ENCODE measurements around the gene EHBP1L1.

EHBP1L1 gene

DNA sequence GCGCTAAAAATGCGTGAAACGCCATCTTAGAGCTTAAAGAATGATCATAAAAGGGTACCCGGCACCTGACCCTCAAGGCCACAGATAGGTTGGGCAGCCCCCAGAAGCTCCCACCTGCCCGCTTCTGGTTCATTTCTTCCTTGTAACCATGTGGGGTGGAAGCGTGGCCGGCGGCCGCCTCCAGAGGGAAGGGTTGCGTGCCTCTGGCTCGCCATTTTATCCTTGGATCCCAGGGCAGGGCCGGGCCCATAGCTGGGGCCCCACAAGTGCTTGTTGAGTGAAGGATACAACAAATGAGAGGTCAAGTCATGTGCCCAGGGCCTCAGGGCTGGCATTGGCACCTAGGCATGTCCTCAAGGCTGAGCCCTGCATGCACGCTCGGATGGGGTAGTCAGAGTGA lies 45.6 kb downstream of the EHBP1L1 start:
- Histone ChIP-seq H3K36me3 (ENCODE audit: insufficient read depth, low read length) (peaks cover 8% of the 10 kb centered on the region; the same call in 1 of the 2 replicates), H3K4me3 (ENCODE audit: low read depth, low read length) (no peak overlapping the region), H3K79me2 (ENCODE audit: control insufficient read depth, insufficient read depth, low read length, unreplicated experiment) (peaks cover 35% of the 10 kb centered on the region), H2AFZ (ENCODE audit: low read length, unreplicated experiment) (no peak overlapping the region), H3K27ac (ENCODE audit: low read depth, low read length) (no peak overlapping the region), H3K27me3 (ENCODE audit: insufficient read depth, low read length) (no peaks in the 10 kb centered on the region), H3K4me1 (ENCODE audit: control insufficient read depth, insufficient read depth, low read length, unreplicated experiment) (peaks cover 14% of the 10 kb centered on the region)

DNA sequence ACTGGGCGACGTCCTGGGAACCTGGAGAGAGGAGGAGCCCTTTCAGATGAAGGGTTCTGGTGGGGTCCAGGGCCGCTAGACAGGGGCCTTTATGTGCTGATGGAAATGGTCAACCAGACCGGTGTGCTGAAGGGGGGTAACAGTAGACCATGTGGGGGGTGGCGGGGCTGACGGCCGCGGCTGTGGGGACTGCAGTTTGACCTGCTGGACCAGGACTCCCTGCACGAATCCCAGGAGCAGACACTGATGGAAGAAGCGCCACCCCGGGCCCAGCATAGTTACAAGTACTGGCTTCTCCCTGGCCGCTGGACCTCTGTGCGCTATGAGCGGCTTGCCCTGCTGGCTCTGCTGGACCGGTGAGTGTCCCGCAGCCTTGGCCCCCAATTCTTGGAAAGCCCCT lies 46.2 kb downstream of the EHBP1L1 start:
- H3K27me3 ChIP-seq (ENCODE audit: insufficient read depth, low read length), result no peaks in the 10 kb centered on the region
- no peak overlapping the region for H3K4me3 ChIP-seq (ENCODE audit: low read depth, low read length)
- H3K79me2 ChIP-seq (ENCODE audit: control insufficient read depth, insufficient read depth, low read length, unreplicated experiment), result peaks cover 30% of the 10 kb centered on the region
- no peak overlapping the region for H3K27ac ChIP-seq (ENCODE audit: low read depth, low read length)
- H3K36me3 ChIP-seq (ENCODE audit: insufficient read depth, low read length), result peaks cover 8% of the 10 kb centered on the region; the same call in 1 of the 2 replicates
- no peak overlapping the region for H2AFZ ChIP-seq (ENCODE audit: low read length, unreplicated experiment)
- peaks cover 8% of the 10 kb centered on the region for H3K4me1 ChIP-seq (ENCODE audit: control insufficient read depth, insufficient read depth, low read length, unreplicated experiment)

DNA sequence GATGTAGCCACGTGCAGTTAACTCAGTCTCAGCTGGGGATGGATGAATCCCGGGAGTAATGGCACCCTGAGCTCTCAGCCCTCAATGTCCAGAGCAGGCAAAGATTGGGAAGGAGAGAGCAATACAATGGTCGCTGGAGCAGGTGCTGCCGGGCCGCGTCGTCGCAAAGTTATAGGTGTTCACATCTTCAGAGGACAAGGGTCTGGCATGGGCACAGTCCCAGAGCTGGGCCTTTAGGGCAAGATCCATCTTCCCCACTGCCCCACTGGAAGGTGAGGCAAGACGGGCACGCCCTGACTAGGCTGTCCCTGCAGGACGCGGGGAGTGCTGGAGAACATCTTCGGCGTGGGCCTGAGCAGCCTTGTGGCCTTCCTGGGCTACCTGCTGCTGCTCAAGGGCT lies 47.3 kb downstream of the EHBP1L1 start:
- Histone ChIP-seq H2AFZ (ENCODE audit: low read length, unreplicated experiment) (no peak overlapping the region), H3K4me3 (ENCODE audit: low read depth, low read length) (no peak overlapping the region), H3K36me3 (ENCODE audit: insufficient read depth, low read length) (peaks cover 8% of the 10 kb centered on the region; the same call in 1 of the 2 replicates), H3K79me2 (ENCODE audit: control insufficient read depth, insufficient read depth, low read length, unreplicated experiment) (peaks cover 18% of the 10 kb centered on the region), H3K27me3 (ENCODE audit: insufficient read depth, low read length) (no peaks in the 10 kb centered on the region), H3K4me1 (ENCODE audit: control insufficient read depth, insufficient read depth, low read length, unreplicated experiment) (no peaks in the 10 kb centered on the region), H3K27ac (ENCODE audit: low read depth, low read length) (no peak overlapping the region)

DNA sequence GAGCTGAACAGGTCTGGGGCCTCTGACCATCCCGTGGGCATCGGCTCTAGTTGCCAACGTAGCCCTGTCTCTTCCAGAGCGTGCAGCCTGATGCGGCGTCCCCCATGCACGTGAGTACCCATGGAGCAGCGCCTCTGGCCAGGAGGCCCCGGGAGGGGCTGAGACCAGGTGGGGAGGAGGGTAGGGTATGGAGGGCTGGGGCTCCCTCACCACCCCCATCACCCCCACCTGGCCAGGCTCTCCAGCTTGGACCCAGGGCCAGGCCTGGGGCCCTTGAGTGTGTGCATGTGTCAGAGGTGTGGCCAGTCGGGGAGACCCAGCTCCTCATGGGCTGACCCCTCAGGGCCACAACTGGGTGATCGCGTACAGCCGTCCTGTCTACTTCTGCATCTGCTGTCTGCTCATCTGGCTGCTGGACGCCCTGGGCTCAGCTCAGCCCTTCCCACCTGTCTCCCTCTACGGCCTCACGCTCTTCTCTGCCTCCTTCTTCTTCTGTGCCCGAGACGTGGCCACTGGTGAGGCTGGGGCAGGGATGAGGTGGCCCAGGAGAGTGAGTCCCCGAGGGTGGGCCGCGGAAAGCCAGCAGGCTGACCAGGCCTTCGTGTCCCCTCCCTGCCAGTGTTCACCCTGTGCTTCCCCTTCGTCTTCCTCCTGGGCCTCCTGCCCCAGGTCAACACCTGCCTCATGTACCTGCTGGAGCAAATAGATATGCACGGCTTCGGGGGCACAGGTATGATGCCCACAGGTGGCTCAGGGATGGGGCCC lies 48.2 kb downstream of the EHBP1L1 start:
- H3K36me3 ChIP-seq (ENCODE audit: insufficient read depth, low read length), result peaks cover 11% of the 10 kb centered on the region; the same call in 1 of the 2 replicates
- H2AFZ ChIP-seq (ENCODE audit: low read length, unreplicated experiment), result no peak overlapping the region
- no peak overlapping the region for H3K27ac ChIP-seq (ENCODE audit: low read depth, low read length)
- H3K79me2 ChIP-seq (ENCODE audit: control insufficient read depth, insufficient read depth, low read length, unreplicated experiment), result peaks cover 9% of the 10 kb centered on the region
- H3K4me3 ChIP-seq (ENCODE audit: low read depth, low read length), result no peak overlapping the region
- no peaks in the 10 kb centered on the region for H3K27me3 ChIP-seq (ENCODE audit: insufficient read depth, low read length)
- no peaks in the 10 kb centered on the region for H3K4me1 ChIP-seq (ENCODE audit: control insufficient read depth, insufficient read depth, low read length, unreplicated experiment)

DNA sequence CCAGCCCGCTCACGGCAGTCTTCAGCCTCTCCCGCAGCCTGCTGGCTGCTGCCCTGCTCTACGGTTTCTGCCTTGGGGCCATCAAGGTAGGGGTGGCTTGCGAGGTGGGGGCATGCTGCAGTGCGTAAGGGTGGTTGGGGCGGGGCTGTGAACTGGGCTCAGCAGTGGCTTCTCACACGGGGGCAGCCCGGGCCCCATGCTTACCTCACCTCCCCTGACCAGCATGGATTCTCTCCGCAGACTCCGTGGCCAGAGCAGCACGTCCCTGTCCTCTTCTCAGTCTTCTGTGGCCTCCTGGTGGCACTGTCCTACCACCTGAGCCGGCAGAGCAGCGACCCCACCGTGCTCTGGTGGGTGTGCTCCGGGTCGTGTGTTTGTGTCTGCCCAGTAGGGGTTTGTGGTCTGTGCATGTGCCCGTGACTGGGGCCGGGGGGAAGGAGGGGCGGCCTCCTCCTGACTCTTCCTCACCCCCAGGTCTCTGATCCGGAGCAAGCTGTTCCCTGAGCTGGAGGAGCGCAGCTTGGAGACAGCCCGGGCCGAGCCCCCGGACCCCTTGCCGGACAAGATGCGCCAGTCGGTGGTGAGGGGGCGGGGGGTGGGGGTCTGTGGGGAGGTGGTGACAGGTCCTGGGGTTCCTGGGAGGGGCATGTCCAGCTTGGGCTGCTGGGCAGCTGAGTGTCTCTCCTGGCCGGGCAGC lies 49.2 kb downstream of the EHBP1L1 start:
- no peaks in the 10 kb centered on the region for H3K4me1 ChIP-seq (ENCODE audit: control insufficient read depth, insufficient read depth, low read length, unreplicated experiment)
- H3K36me3 ChIP-seq (ENCODE audit: insufficient read depth, low read length), result peaks cover 5% of the 10 kb centered on the region; the same call in 1 of the 2 replicates
- H3K27me3 ChIP-seq (ENCODE audit: insufficient read depth, low read length), result no peaks in the 10 kb centered on the region
- no peaks in the 10 kb centered on the region for H3K79me2 ChIP-seq (ENCODE audit: control insufficient read depth, insufficient read depth, low read length, unreplicated experiment)
- no peak overlapping the region for H2AFZ ChIP-seq (ENCODE audit: low read length, unreplicated experiment)
- no peak overlapping the region for H3K27ac ChIP-seq (ENCODE audit: low read depth, low read length)
- no peak overlapping the region for H3K4me3 ChIP-seq (ENCODE audit: low read depth, low read length)

DNA sequence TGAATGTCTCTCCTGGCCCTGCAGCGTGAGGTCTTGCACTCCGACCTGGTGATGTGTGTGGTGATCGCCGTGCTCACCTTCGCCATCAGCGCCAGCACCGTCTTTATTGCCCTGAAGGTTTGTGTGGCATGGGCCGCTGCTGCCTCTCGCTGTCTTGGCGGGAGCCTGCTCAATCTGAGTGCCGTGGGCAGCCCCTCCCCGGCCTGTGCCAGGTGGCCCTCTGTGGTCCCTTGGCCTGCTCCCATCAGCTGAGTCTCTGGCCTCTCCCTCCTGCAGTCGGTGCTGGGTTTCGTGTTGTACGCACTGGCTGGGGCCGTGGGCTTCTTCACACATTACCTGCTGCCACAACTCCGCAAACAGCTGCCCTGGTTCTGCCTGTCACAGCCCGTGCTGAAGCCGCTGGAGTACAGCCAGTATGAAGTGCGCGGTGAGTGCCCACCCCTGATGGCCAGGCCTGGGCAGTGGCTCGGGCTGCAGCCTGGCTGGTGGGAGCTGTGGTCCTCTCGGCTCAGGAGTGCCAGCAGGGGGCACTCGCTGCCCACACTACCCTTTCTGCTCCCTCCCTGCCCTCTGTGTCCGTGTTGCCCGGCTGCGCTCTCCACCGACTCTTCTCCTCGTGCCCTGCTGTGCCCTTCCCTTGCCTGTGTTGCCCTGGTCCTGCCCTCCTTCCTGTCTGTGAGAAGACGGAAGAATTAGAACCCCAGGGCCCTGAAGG lies 49.9 kb downstream of the EHBP1L1 start:
- Histone ChIP-seq H3K27ac (ENCODE audit: low read depth, low read length) (no peak overlapping the region), H3K36me3 (ENCODE audit: insufficient read depth, low read length) (peaks cover 5% of the 10 kb centered on the region; the same call in 1 of the 2 replicates), H3K4me3 (ENCODE audit: low read depth, low read length) (no peak overlapping the region), H3K27me3 (ENCODE audit: insufficient read depth, low read length) (no peaks in the 10 kb centered on the region), H3K4me1 (ENCODE audit: control insufficient read depth, insufficient read depth, low read length, unreplicated experiment) (no peaks in the 10 kb centered on the region), H3K79me2 (ENCODE audit: control insufficient read depth, insufficient read depth, low read length, unreplicated experiment) (no peaks in the 10 kb centered on the region), H2AFZ (ENCODE audit: low read length, unreplicated experiment) (no peak overlapping the region)

DNA sequence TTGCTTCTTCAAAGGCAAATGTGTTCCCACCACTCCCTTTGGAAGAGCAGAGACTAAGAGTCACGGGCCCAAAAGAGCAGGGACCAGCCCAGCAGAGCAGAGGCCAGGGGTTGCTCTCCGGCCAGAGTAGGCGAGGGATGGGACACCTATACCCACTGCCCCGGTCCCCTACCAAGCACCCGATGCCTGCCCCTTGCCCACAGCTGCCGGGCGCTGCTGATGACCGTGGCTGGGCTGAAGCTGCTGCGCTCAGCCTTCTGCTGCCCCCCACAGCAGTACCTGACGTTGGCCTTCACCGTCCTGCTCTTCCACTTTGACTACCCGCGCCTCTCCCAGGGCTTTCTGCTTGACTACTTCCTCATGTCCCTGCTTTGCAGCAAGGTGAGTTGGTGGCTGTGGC lies 51.3 kb downstream of the EHBP1L1 start:
- Histone ChIP-seq H3K4me1 (ENCODE audit: control insufficient read depth, insufficient read depth, low read length, unreplicated experiment) (no peaks in the 10 kb centered on the region), H3K36me3 (ENCODE audit: insufficient read depth, low read length) (peaks cover 5% of the 10 kb centered on the region; the same call in 1 of the 2 replicates), H3K27me3 (ENCODE audit: insufficient read depth, low read length) (no peaks in the 10 kb centered on the region), H3K27ac (ENCODE audit: low read depth, low read length) (no peak overlapping the region), H3K79me2 (ENCODE audit: control insufficient read depth, insufficient read depth, low read length, unreplicated experiment) (no peaks in the 10 kb centered on the region), H3K4me3 (ENCODE audit: low read depth, low read length) (no peak overlapping the region), H2AFZ (ENCODE audit: low read length, unreplicated experiment) (no peak overlapping the region)

DNA sequence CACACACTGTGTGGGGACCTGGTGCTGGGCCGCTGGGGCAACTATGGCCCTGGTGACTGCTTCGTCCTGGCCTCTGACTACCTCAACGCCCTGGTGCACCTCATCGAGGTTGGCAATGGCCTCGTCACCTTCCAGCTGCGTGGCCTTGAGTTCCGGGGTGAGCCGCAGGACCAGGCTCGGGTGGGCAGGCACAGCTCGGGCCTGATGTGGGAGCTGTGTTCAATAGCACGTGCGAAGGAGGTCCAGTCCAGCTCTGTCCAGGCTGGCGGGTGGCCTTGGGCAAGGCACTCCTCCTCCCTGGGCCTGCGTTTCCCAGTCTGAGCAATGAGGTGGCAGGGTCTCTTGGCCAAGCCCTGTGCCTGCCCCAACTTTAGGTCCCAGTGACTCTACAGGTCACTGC lies 53.7 kb downstream of the EHBP1L1 start:
- Histone ChIP-seq H2AFZ (ENCODE audit: low read length, unreplicated experiment) (no peak overlapping the region), H3K27me3 (ENCODE audit: insufficient read depth, low read length) (no peaks in the 10 kb centered on the region), H3K4me3 (ENCODE audit: low read depth, low read length) (no peak overlapping the region), H3K27ac (ENCODE audit: low read depth, low read length) (no peak overlapping the region), H3K79me2 (ENCODE audit: control insufficient read depth, insufficient read depth, low read length, unreplicated experiment) (no peaks in the 10 kb centered on the region), H3K36me3 (ENCODE audit: insufficient read depth, low read length) (peaks cover 7% of the 10 kb centered on the region; the same call in 1 of the 2 replicates), H3K4me1 (ENCODE audit: control insufficient read depth, insufficient read depth, low read length, unreplicated experiment) (no peaks in the 10 kb centered on the region)

DNA sequence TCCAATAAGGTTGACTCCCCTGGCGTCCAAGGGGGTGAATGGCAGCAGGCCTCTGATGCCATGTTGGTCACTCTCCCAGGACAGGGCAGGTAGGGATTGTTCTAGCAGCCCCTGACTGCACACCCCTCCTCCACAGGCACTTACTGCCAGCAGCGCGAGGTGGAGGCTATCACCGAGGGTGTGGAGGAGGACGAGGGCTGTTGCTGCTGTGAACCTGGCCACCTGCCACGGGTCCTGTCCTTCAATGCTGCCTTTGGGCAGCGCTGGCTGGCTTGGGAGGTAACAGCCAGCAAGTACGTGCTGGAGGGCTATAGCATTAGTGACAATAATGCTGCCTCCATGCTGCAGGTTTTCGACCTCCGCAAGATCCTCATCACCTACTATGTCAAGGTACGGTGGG lies 54.4 kb downstream of the EHBP1L1 start:
- Histone ChIP-seq H3K27me3 (ENCODE audit: insufficient read depth, low read length) (no peaks in the 10 kb centered on the region), H3K27ac (ENCODE audit: low read depth, low read length) (no peak overlapping the region), H3K4me1 (ENCODE audit: control insufficient read depth, insufficient read depth, low read length, unreplicated experiment) (no peaks in the 10 kb centered on the region), H3K79me2 (ENCODE audit: control insufficient read depth, insufficient read depth, low read length, unreplicated experiment) (no peaks in the 10 kb centered on the region), H3K36me3 (ENCODE audit: insufficient read depth, low read length) (peaks cover 13% of the 10 kb centered on the region; the same call in 1 of the 2 replicates), H2AFZ (ENCODE audit: low read length, unreplicated experiment) (no peak overlapping the region), H3K4me3 (ENCODE audit: low read depth, low read length) (no peak overlapping the region)

DNA sequence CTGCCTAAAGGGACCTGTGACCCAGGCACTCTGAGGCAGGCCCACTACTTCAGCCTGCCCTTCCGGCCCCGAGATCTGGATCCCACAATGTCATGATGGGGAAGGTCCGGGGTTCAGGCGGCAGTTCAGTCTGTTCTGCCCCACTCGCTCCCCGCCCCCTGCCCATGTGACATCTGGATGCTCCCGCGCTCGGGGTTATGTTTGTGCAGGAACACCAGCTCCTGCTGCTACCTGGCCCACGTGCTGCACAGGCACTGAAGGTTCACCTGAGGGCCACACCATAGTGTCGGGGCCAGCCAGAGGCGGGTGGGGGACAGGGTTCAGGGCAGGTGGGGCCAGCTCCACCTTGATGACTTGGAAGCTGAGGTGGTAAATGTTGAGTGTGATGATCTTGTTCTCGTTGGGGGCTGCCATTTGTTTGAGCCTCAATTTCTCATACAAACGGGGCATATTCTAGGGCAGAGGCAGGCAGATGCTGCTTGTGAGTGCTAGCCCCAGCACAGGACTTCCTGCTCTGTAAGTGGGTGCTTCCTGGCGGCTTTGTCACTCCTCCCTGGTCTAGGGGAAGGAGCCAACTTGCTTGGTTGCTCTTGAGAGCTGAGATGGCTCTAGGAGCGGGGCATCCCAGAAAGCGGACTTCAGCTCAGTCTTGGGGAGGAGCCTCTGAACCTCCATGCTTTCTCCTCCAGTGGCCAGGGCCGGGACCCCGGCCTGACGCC lies 57.7 kb downstream of the EHBP1L1 start:
- peaks cover 10% of the 10 kb centered on the region for H3K4me1 ChIP-seq (ENCODE audit: control insufficient read depth, insufficient read depth, low read length, unreplicated experiment)
- H3K27ac ChIP-seq (ENCODE audit: low read depth, low read length), result no peak overlapping the region
- no peak overlapping the region for H2AFZ ChIP-seq (ENCODE audit: low read length, unreplicated experiment)
- H3K36me3 ChIP-seq (ENCODE audit: insufficient read depth, low read length), result peaks cover 19% of the 10 kb centered on the region; the same call in 1 of the 2 replicates
- no peak overlapping the region for H3K4me3 ChIP-seq (ENCODE audit: low read depth, low read length)
- no peaks in the 10 kb centered on the region for H3K79me2 ChIP-seq (ENCODE audit: control insufficient read depth, insufficient read depth, low read length, unreplicated experiment)
- H3K27me3 ChIP-seq (ENCODE audit: insufficient read depth, low read length), result no peaks in the 10 kb centered on the region

All from ACC112 (cell line).